NCI-H2171 (cell line): ENCODE measurements around the gene IMPG2.
"Not testable (repeated sequence)": the region's sequence is repeated elsewhere in the genome, so short reads cannot be mapped to it uniquely, and the experiment has no call there.

ENCODE experiments used
- DNase-seq: peaks from one replicate; lab custom pipeline; 2025; lab: John Stamatoyannopoulos, UW

The IMPG2 gene

GRCh38 chr3:101320475-101320874 lies at the start of gene IMPG2:
TSS of gene IMPG2 (minus strand) at chr3:101320575. CDS start at chr3:101320372, 203 bp downstream.
- DNase-seq, result no peak

DNA sequence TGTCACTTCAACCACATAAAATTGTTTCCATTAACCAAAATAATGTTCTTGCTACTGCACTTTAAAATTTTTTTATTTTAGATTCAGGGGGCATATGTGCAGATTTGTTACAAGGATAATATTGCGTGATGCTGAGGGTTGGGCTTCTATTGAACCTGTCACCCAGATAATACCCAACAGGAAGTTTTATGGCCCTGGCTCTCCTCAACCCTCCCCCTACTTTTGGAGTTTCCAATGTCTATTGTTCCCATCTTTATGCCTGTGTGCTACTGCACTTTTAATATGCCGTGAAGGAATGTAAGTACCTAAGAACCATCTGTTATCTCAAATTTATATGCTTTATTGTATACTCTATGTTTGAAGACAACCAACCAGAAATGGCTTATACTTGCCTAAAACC lies 42.0 kb upstream of the IMPG2 start:
- DNase-seq, result no peak

DNA sequence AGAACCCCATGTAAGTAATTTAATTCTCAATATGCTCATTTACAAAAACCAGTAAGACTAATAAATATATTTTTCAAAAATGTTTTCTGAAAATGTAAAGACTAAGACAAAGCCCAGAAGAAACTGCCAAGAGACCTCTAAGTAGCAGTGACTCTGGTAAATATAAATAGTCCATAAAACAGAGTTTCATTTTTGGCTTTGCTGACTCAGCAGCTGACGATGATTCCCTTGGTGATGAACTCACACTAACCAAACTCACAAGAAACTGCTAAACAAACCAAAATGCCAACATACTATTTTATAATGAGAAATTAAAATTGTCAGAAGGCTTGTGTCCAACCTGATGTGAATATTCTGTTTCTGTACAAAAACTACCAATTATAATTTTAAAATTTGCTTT lies 31.5 kb upstream of the IMPG2 start:
- DNase-seq, result no peak

DNA sequence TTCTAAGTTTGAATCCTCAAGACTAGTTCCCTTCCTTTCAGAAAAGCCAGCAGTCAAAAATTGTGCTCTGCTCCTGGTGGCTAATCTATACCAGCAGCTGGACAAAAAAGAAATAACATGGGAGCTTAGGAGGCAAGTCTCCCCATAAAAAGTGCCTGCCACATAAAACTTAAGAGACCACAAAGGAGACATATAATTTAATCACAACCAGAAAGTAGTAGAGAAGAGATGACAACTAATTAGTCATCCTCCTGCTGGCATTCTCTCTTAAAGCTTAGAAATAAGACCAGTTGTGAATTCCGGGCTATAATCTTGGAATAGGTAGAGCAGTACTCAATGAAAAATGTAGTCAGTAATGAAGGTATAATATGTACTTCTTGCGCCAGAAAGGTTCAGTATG lies 20.2 kb upstream of the IMPG2 start:
- no peak for DNase-seq

DNA sequence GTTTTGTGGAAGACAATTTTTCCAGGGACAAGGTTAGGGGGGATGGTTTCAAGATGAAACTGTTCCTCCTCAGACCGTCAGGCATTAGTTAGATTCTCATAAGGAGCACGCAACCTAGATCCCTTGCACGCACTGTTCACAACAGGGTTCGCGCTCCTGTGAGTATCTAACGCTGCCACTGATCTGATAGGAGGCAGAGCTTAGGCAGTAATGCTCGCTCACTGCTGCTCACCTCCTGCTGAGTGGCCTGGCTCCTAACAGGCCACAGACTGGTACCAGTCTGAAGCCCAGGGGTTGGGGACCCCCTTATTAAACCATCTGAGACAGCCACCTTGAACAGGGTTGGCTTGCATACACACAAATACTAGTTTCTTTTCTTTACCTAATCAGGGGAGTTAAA lies 13.5 kb upstream of the IMPG2 start:
- no peak for DNase-seq

- no peak for DNase-seq
Observed at GRCh38 chr3:101329016-101329673, 8.8 kb upstream of the IMPG2 start.

- peak; percentile 18 for DNase-seq
Observed at GRCh38 chr3:101325393-101326134, 5.2 kb upstream of the IMPG2 start.

DNA sequence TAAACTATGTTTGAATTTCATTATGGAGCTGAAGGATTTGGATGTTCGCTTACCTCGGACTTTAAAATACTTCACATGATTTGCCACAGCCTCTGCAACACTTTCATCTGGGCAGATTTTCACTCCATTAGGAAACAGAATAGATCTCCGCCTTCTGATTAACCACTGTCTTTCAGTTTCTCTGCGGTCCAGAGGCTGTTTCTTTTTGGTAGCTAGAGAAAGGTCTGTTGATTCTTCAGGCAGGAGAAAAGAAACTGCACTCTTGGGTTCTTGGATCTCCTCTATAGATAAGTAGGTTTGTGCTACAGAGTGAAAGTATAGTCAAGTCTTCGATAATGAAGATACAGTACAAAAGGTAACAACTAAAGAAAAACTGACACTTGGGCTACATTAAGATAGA lies 844 bp downstream of the IMPG2 start:
- DNase-seq, result no peak

DNA sequence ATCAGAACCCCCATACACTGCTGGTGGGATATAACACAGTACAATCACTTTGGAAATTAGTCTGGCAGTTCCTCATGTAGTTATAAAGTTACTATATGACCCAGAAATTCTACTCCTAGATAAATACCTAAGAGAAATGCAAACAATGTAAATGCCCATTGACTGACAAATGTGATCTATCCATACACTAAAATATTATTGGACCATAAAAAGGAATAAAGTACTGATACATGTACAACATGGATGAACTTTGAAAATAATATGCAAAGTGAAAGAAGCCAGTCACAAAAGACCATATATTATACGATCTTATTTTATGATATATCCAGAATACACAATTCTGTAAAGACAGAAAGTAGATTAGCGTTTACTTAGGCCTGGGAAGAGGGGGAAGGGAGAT lies 7.8 kb downstream of the IMPG2 start:
- DNase-seq, result no peak

GRCh38 chr3:101311676-101312075 lies 8.7 kb downstream of the IMPG2 start:
- DNase-seq, result no peak

DNA sequence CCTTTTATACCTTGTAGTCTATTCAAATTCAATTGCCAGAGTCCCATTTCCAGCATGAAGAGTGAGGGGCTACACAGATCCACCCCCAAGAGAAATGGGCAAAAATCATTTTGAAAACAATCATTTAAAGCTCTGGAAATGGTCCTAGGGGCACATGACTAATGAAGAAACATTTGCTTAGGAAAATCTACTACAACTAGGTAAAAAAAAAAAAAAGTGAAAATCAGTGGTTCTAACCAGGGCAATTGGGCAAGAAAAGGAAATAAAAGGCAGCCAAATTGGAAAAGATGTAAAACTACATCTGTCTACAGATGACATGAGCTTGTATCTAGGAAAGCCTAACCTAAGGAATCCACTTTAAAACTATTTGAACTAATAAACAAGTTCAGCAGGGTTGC lies 9.4 kb downstream of the IMPG2 start:
- no peak for DNase-seq

- DNase-seq, result not testable (repeated sequence)
Observed at GRCh38 chr3:101308147-101308772, 12.1 kb downstream of the IMPG2 start.

- no peak for DNase-seq
Observed at GRCh38 chr3:101303836-101304235, 16.5 kb downstream of the IMPG2 start.

DNA sequence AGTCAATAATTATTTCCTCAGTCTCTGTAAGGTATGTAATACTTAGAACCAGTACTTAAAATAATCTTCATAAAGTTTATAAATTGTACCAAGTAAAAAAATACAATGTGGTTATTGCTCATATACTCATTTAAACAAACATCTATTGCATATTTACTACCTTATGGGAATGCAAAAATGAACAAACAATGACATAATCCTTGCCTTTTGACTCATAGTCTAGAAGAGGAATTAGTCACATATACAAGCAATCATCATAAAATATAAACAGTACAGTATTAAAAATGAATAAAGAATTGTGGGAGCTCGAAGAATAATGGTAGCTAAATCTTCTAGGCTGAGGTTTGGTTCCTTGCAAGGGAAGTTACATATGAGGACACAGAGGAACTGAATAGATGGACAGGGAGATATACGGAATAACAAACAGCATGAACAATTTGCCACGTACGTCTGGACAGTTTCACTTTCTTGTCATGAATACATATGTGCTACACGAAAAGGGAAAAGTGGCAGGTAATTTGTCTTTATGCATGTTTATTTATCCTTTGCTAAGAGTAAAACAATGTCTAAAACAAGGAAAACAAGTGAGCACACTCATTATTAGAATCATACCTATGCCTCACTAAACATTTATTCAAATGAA lies 17.2 kb downstream of the IMPG2 start:
- DNase-seq, result no peak

DNA sequence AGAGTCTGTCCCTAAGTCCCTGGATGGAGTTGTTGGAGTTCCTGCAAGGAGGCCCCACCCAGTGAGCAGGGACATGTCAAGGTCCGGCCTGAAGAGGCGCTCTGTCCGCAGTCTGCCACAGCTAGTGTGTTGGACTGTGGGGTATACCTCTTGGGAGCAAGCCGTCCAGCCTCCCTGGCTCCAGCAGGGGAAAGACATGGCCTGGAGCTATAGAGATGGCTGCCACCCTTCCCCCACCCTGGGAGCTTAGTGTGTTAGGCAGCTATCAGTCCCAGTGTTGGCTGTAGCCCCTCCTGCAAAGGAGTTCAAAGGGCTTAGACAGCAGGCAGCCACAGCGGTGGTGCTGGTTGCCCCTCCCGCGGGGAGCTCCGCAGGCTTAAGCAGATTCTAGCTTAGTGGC lies 20.3 kb downstream of the IMPG2 start:
- DNase-seq, result no peak

GRCh38 chr3:101292027-101292426 lies 28.3 kb downstream of the IMPG2 start:
- DNase-seq, result no peak

DNA sequence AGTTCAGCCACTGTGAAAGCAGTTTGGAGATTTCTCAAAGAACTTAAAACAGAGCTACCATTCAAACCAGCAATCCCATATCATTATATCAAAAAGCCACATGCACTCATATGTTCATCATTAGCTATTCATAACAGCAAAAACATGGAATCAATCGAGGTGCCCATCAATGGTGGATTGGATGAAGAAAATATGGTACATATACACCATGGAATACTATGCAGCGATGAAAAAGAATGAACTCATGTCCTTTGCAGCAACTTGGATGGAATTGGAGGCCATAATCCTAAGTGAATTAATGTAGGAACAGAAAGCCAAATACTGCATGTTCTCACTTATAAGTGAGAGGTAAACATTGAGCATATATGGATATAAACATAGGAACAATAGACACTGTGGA lies 32.1 kb downstream of the IMPG2 start:
- DNase-seq, result no peak

DNA sequence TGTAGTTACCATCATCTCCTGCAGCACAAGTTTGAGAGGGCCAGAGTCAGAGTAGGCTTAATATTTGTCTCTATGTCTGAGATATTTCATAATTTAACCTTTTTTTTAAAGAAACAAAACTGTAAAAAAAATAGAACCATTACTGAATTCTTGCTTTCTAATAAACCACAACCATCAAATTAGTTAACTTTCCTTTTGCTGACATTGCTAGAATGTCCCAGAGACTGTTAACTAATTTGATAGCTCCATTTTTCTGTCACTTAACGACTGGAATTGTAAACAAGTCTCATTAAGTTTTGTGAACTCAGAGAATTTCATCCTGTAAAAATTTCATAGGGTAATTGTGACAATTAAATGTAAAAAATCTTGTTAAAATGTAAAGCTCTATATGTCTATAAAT lies 35.6 kb downstream of the IMPG2 start:
- no peak for DNase-seq

DNA sequence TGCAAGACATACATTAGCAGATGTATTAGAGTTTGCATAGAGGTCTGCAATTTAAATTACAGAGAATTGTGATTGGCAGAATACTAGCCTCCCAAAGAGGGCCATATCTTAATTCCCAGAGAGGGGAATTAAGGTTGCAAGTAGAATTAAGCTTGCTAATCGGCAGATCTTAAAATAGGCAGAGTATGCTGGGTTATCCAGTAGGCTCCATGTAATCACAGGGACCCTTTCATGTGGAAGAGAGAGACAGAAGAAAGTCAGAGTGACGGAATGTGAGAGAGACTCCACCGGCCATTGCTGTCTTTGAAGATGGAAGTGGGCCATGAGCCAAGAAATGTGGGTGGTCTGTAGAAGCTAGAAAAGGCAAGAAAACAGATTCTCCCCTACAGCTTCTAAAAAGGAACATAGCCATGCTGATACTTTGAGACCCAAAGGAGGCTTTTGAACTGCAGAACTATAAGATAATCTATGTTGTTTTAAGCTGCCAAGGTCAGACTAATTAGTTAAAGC lies 38.8 kb downstream of the IMPG2 start:
- DNase-seq, result no peak

GRCh38 chr3:101279765-101280385 lies 40.5 kb downstream of the IMPG2 start:
- no peak for DNase-seq

DNA sequence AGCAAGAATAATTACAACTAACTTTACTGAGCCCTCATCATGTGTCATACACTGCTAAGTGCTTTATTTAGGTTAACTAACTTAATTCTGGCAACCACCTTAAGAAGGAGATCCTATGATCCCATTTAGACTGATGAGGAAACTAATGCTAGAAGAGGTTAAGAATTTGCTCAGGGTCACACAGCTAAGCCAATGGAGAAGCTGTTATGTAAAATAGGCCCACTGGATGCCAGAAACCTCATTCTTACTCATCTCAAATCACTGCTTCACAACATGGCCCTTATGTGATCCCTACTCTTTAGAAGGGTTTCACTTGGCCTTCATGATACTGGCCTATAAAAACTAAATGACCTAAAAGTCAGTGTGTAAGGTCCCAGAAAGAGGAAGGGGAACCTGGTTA lies 41.2 kb downstream of the IMPG2 start:
- no peak for DNase-seq

- DNase-seq, result no peak
Observed at GRCh38 chr3:101278727-101279126, 41.6 kb downstream of the IMPG2 start.
